NCI-H146 treated with DMSO at 0.1 percent for 48 hours (cell line): ENCODE measurements around the gene ILKAP.
A peak's percentile ranks its signal among the peaks of the same experiment; 100 is the strongest.

Experiments used
- DNase-seq: peaks from one replicate; lab custom pipeline; 2025; ENCODE audit not compliant: unreplicated experiment; lab: John Stamatoyannopoulos, UW

Gene ILKAP

GRCh38 chr2:238203094-238203972 lies at the start of gene ILKAP:
Gene ILKAP, minus strand, starts transcription at chr2:238203695. Its CDS starts 142 bp downstream, at chr2:238203553.
- peak; percentile 77 for DNase-seq

GRCh38 chr2:238252766-238253630 lies 49.5 kb upstream of the ILKAP start:
- DNase-seq, result no peak

GRCh38 chr2:238251986-238252385 lies 48.5 kb upstream of the ILKAP start:
- DNase-seq, result no peak

GRCh38 chr2:238251331-238251730 lies 47.8 kb upstream of the ILKAP start:
- DNase-seq, result no peak

GRCh38 chr2:238250896-238251295 lies 47.4 kb upstream of the ILKAP start:
- DNase-seq, result no peak

- DNase-seq, result no peak
These were observed 44.5 kb upstream of the ILKAP start for GRCh38 chr2:238247841-238248453.

- no peak for DNase-seq
These were observed 43.7 kb upstream of the ILKAP start for GRCh38 chr2:238247002-238247822.

DNA sequence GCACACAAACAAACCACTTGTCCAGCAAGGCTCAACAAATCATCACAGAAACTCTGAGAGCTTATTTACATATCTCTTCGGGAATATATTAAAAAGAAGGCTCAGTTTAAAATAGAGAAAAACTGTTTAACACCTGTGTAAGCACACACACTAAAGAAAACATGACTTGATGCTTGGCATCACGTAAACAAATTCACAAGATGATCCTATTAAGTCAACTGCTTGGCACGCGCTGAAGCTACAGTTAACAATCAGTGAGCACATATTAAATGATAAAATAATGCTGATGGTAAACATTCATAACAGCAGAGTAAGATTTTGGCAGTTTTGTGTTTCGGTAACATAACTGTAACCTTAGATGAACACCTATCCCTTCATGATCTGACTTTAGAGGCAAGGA lies 40.7 kb upstream of the ILKAP start:
- no peak for DNase-seq

DNA sequence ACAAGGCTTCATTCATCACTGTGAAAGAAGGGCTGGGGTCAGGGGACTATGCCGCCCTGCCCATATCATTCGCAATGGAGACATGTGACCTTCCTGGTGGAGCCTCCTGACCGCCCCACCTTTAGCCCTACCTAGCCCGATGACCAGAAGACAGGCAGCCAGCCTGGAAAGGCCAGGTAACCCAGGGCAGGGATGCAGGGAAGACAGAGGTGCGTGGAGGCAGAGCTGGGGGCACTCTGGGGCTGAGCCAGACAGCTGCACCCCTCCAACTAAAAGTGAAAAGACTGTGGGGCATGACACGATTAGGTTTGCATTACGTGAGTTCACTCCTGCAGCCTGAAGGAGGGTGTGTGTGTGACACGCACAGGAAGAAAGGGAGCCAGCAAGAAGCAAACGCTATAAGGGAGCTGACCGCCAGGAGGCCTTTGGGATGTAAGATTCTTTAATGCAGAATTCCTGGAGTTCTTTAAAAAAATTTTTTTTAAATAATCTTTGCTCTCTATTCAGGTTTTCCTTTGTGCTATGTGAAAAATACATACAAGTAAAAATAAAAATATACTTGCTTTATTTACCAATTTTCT lies 40.1 kb upstream of the ILKAP start:
- DNase-seq, result no peak

DNA sequence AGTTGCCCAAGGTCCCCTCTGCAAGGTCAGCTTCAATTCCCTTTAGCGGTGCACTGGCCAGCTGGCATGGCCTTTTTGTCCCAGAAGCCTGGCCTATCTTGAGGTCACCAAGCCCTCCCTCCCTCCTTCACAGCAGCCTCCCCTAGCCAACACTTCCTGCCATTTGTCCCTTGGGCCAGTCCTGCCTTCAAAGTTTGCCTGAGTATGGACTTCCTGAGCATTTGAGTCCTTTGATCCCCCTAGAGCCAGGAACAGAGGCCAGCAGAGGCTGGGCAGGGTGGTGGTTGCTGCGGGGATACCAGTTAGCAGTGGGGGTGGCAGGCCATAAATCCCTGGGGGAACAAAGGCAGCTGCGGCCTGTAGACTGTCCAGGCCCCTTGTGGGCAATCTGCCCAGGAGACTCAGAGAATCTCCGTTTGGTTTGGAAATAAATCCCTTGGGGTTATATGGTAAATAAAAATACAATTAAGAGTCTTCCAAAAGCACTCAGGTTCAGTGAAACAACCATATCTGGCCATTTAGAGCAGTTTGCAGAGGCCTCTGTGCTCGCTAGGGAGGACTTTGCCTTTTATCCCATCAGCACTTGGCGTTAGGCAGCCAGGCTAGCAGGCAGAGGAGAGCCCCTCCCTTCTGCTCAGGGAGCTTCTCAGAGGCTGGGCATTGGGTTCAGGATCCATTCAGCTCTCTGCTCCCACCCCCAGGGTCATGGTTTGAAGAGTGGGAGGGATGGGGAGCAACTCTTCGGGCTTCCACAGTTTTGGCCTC lies 39.4 kb upstream of the ILKAP start:
- no peak for DNase-seq

- DNase-seq, result no peak
These were observed 38.5 kb upstream of the ILKAP start for GRCh38 chr2:238241970-238242369.

- peak; percentile 90 for DNase-seq
These were observed 37.5 kb upstream of the ILKAP start for GRCh38 chr2:238240757-238241711.

DNA sequence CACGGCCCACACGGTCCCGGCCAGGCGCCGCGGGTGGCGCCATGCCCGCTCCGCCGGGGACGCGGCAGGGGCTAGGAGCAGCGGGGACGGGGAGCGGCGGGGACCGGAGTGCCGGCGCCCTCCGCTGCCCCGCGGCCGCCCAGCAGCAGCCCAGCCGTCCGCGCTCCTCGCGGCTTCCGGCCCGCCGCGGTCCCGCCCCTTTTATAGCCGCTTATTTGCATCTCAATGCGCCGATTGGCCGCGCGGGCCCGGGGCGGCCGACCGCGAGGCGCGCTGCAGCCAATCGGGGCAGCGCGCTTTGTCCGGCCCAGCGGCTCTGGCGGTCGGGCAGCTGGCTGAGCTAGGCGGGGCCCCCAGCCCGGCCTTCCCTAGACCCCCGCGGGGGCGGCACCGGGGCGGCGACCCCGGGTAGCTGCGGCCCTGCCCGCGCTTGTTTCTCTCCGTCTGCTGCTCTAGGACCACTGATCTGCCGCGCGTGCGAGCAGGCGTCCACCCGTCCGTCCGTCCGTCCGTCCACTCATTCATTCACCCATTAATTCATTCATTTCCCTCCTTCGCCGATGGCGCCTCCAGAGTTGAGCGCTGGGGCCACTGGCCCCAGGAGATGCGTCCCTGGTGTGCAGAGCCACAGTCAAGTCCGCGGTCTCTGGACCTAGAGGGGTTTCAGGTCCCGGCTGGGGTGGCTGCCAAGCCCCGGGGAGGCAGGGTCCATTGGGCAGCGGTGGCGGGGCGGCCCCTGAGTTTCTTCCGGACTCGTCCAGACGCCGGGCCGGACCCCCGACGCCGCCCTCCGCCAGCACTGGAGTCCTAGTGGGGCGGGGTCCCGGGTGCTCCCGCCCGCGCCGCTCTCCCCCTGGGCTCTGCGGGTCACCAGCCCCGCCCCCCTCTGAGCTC lies 36.6 kb upstream of the ILKAP start, which contains the start of gene HES6:
Gene HES6, minus strand, starts transcription at position 176 of the 894 bp plus-strand sequence. Its CDS starts 133 bp downstream, at position 43.
- peak; percentile 92 for DNase-seq

GRCh38 chr2:238239543-238239862 lies 36.0 kb upstream of the ILKAP start:
- DNase-seq, result no peak

DNA sequence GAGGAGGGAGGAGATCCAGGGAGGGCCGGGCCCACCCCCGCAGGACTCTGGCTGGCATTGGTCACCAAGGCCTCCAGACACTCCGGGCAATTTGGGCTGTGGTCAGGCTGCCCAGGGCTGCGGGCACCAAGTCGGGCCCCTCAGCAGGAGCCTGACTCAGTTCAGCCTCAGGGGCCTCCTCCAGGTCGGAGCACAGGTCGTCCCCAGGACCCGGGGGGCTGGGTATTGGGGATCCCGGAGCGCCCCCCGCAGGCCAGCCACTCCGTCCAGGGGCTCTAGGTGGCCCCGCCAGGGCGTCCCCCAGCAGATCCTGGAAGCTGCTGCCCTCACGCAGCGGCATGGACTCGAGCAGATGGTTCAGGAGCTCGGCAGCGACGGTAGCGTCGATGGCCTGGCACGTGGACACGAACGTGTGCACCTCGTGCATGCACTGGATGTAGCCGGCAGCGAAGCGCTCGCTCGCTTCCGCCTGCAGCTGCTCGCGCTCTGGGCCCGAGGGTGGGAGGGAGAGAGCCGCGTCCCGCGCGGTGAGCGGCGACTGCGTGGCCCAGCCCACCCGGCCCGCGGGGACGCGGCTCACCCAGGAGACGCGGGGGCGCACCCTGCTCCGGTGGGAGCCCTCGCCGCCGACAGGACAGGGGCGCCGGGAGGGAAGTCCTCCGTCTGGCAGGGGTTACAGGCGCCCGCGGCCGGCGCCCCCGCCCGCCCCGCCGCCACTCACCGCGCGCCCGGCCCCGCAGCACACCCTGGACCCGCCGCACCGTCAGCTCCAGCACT lies 35.5 kb upstream of the ILKAP start:
- DNase-seq, result no peak

GRCh38 chr2:238238311-238238765 lies 34.8 kb upstream of the ILKAP start:
- DNase-seq, result no peak
